HCT116 (cell line): ENCODE measurements around the gene OIT3. TPM values are rescaled to one million over a fixed set of nuclear protein-coding genes. Genes with fewer than 3 reads are reported as not detected.

Source experiments
- ATAC-seq: fragments of 200-7000 bp; cut with Tn5 transposase; 2 replicates; pipeline ENCODE4 v1.9.1; 2020; ENCODE audit warnings: mild to moderate bottlenecking, moderate library complexity
- BruUV-seq: library from RNA; stranded (reverse); fragments of 400-500 nt; replicated peaks from 2 replicates; lab custom pipeline; 2021; lab: Mats Ljungman, UMichigan
- CTCF ChIA-PET: fragments of 300-600 bp; sonication (Branson Sonifier 250); formaldehyde crosslinking; loops from one replicate; lab custom pipeline; 2021; ENCODE audit warnings: antibody characterized with exemption; lab: Charles Lee
- POLR2A ChIA-PET: fragments of 300-600, 350-600 bp; sonication (Branson Sonifier 250); formaldehyde crosslinking; loops from one replicate; lab custom pipeline; 2021; ENCODE audit warnings: antibody characterized with exemption; lab: Charles Lee
- RAD21 ChIA-PET, 2 experiments: fragments of 300-600 bp; sonication (Branson Sonifier 250); formaldehyde crosslinking; loops; one replicate each; lab custom pipeline; 2023; ENCODE audit warnings: low total read pairs in 2 of 2; ENCODE audit not compliant: uncharacterized antibody in 2 of 2, unreplicated experiment in 2 of 2, low non-redundant PET in 1 of 2; lab: Charles Lee
- DNase-seq: peaks from one replicate; pipeline ENCODE4 v3.0.0-alpha.2; 2010; ENCODE audit warnings: low read depth, low spot score
- H2AFZ ChIP-seq: fragments of 200-600 bp; shearing (Covaris generic), sonication (generic); 2 replicates; pipeline ENCODE4 v1.6.1; 2017; ENCODE audit warnings: low read depth, mixed run types, mixed read lengths, antibody characterized with exemption, low read length; ENCODE audit not compliant: poor library complexity, severe bottlenecking
- H3K27ac ChIP-seq: 2 replicates; pipeline ENCODE4 v1.5.1; 2012; ENCODE audit warnings: low read depth, low read length
- H3K27me3 ChIP-seq: fragments of 200-600 bp; sonication (generic); 2 replicates; pipeline ENCODE4 v1.6.1; 2016; ENCODE audit warnings: mixed run types, low read length, mixed read lengths; ENCODE audit not compliant: insufficient read depth
- H3K36me3 ChIP-seq, 2 experiments: fragments of 200-500 bp in 1 of 2; fragments of 200-600 bp in 1 of 2; sonication (Bioruptor generic) in 1 of 2; sonication (generic) in 1 of 2; 2 replicates each; pipeline versions ENCODE4 v1.5.1 to v1.6.1; 2014 to 2016; ENCODE audit warnings: low read length in 2 of 2, inconsistent platforms in 1 of 2, mixed read lengths in 1 of 2, mixed run types in 1 of 2; ENCODE audit not compliant: insufficient read depth in 2 of 2, control insufficient read depth in 1 of 2
- H3K4me1 ChIP-seq, 2 experiments: fragments of 200-600 bp in 1 of 2; sonication (generic) in 1 of 2; 2 replicates each; pipeline versions ENCODE4 v1.5.1 to v1.6.1; 2012 to 2017; ENCODE audit warnings: low read length in 2 of 2, inconsistent platforms in 1 of 2, mild to moderate bottlenecking in 1 of 2, mixed read lengths in 1 of 2, mixed run types in 1 of 2, moderate library complexity in 1 of 2; ENCODE audit not compliant: insufficient read depth in 2 of 2, control insufficient read depth in 1 of 2
- H3K4me2 ChIP-seq: fragments of 200-600 bp; sonication (generic); 2 replicates; pipeline ENCODE4 v1.6.1; 2017; ENCODE audit warnings: mixed run types, low read length, mixed read lengths
- H3K4me3 ChIP-seq, 2 experiments: fragments of 200-600 bp in 1 of 2; sonication (generic) in 1 of 2; replicated peaks in 1 of 2; 2 replicates each; pipeline ENCODE4 v1.5.1; 2011 to 2016; ENCODE audit warnings: low read length in 2 of 2, control low read depth in 1 of 2, low read depth in 1 of 2, mild to moderate bottlenecking in 1 of 2, mixed read lengths in 1 of 2, mixed run types in 1 of 2
- H3K79me2 ChIP-seq: fragments of 200-600 bp; sonication (generic); 2 replicates; pipeline ENCODE4 v1.6.1; 2017; ENCODE audit warnings: mild to moderate bottlenecking, mixed run types, low read length, moderate library complexity, mixed read lengths; ENCODE audit not compliant: insufficient read depth
- H3K9ac ChIP-seq: fragments of 200-600 bp; sonication (generic); 2 replicates; pipeline ENCODE4 v1.6.1; 2016; ENCODE audit warnings: low read length, mixed read lengths
- H3K9me2 ChIP-seq: fragments of 200-600 bp; sonication (generic), shearing (Covaris generic); 2 replicates; pipeline ENCODE4 v1.6.1; 2017; ENCODE audit warnings: mixed run types, mild to moderate bottlenecking, moderate library complexity; ENCODE audit not compliant: insufficient read depth
- H3K9me3 ChIP-seq, 2 experiments: fragments of 200-500 bp in 1 of 2; fragments of 200-600 bp in 1 of 2; sonication (Bioruptor generic) in 1 of 2; sonication (generic) in 1 of 2; 2 replicates each; pipeline ENCODE4 v1.6.1; 2014 to 2017; ENCODE audit warnings: low read length in 2 of 2, mixed read lengths in 2 of 2, inconsistent platforms in 1 of 2, low read depth in 1 of 2, mild to moderate bottlenecking in 1 of 2, mixed run types in 1 of 2, moderate library complexity in 1 of 2; ENCODE audit not compliant: control insufficient read depth in 1 of 2, insufficient read depth in 1 of 2
- H4K20me1 ChIP-seq: fragments of 200-600 bp; sonication (generic), shearing (Covaris generic); 2 replicates; pipeline ENCODE4 v1.6.1; 2017; ENCODE audit warnings: mixed run types, mild to moderate bottlenecking, moderate library complexity; ENCODE audit not compliant: insufficient read depth
- CEBPB ChIP-seq: IDR thresholded peaks from 2 replicates; pipeline ENCODE4 v1.6.1; 2012; ENCODE audit warnings: low read depth
- CTCF ChIP-seq, 3 experiments: fragments of 200-600 bp in 1 of 3; sonication (generic) in 1 of 3; IDR thresholded peaks in 2 of 3; conservative IDR thresholded peaks in 1 of 3; 2 replicates each; pipeline ENCODE4 v1.5.1; 2012 to 2017; ENCODE audit warnings: low read depth in 2 of 3, low read length in 2 of 3, antibody characterized with exemption in 1 of 3, borderline replicate concordance in 1 of 3, control low read depth in 1 of 3, mild to moderate bottlenecking in 1 of 3, mixed read lengths in 1 of 3, mixed run types in 1 of 3, moderate library complexity in 1 of 3; ENCODE audit not compliant: insufficient read depth in 1 of 3
- EGR1 ChIP-seq: IDR thresholded peaks from 2 replicates; pipeline ENCODE4 v1.6.1; 2012; ENCODE audit warnings: low read depth
- ELF1 ChIP-seq: IDR thresholded peaks from 2 replicates; pipeline ENCODE4 v1.6.1; 2012; ENCODE audit warnings: low read depth, borderline replicate concordance
- FOSL1 ChIP-seq: IDR thresholded peaks from 2 replicates; pipeline ENCODE4 v1.6.1; 2012; ENCODE audit warnings: low read depth
- JUND ChIP-seq: IDR thresholded peaks from 2 replicates; pipeline ENCODE4 v1.6.1; 2012
- POLR2AphosphoS5 ChIP-seq: IDR thresholded peaks from 2 replicates; pipeline ENCODE4 v1.6.1; 2011; ENCODE audit warnings: mild to moderate bottlenecking, low read depth, low read length, moderate library complexity
- SIN3A ChIP-seq: IDR thresholded peaks from 2 replicates; pipeline ENCODE4 v1.6.1; 2012; ENCODE audit warnings: low read depth
- SP1 ChIP-seq: IDR thresholded peaks from 2 replicates; pipeline ENCODE4 v1.6.1; 2012; ENCODE audit warnings: low read depth
- SRF ChIP-seq: IDR thresholded peaks from 2 replicates; pipeline ENCODE4 v1.6.1; 2012; ENCODE audit warnings: low read depth
- TCF7L2 ChIP-seq: IDR thresholded peaks from 2 replicates; pipeline ENCODE4 v1.7.0; 2011; ENCODE audit warnings: borderline replicate concordance, inconsistent platforms; ENCODE audit not compliant: insufficient read depth, insufficient read length; ENCODE audit errors: extremely low read depth
- YY1 ChIP-seq: IDR thresholded peaks from 2 replicates; pipeline ENCODE4 v1.6.1; 2011; ENCODE audit warnings: low read length, low read depth, moderate library complexity, mild to moderate bottlenecking; ENCODE audit not compliant: insufficient replicate concordance; ENCODE audit errors: extremely low read depth
- ZFX ChIP-seq: fragments of 450-650 bp; IDR thresholded peaks from 2 replicates; pipeline ENCODE4 v1.6.1; 2017
- ZNF274 ChIP-seq: fragments of 200-500 bp; sonication (Bioruptor generic); IDR thresholded peaks from 2 replicates; pipeline ENCODE4 v1.6.1; 2014; ENCODE audit warnings: mild to moderate bottlenecking, low read depth, low read length, inconsistent platforms
- intact Hi-C: fragments of 100-400 bp; cut with micrococcal nuclease; formaldehyde crosslinking; loops from 2 replicates; pipeline ENCODE4 v1.10.0; 2022
- total RNA-seq: library from RNA; stranded (reverse); gene quantifications from one replicate; pipeline ENCODE4 v1.2.1, GENCODE V29; 2021; ENCODE audit not compliant: unreplicated experiment

OIT3 gene
- total RNA-seq, 1 experiment from 2014 or later, result not detected

GRCh38 chr10:72855129-72855528, 38.4 kb upstream of the OIT3 start:
- DNase-seq, result no peak
- POLR2A ChIA-PET, result no interaction called here
- Histone ChIP-seq H3K9me3 (no peaks in the 10 kb centered on the region), H3K4me1 (no peaks in the 10 kb centered on the region), H3K9ac (no peak overlapping the region), H4K20me1 (no peaks in the 10 kb centered on the region), H3K36me3 (no peaks in the 10 kb centered on the region), H3K9me2 (no peaks in the 10 kb centered on the region), H3K4me2 (no peak overlapping the region), H3K27ac (no peak overlapping the region), H3K27me3 (no peaks in the 10 kb centered on the region), H3K79me2 (no peaks in the 10 kb centered on the region), H2AFZ (no peak overlapping the region), H3K4me3 (no peak overlapping the region)
- no peak for ATAC-seq
- no TSS peak for BruUV-seq
- RAD21 ChIA-PET, result no interaction called here
- intact Hi-C loops, result no loop called here
- CTCF ChIA-PET, result no interaction called here
- TF ChIP-seq JUND (no peak), ELF1 (no peak), ZFX (no peak), EGR1 (no peak), YY1 (no peak), SP1 (no peak), SIN3A (no peak), CTCF (IDR thresholded peaks at IDR 0.05 in 2 of 3, conservative IDR thresholded peaks at IDR 0.05 in 1 of 3; ENCODE audit: borderline replicate concordance in 1 of 3, insufficient read depth in 1 of 3, low read depth in 2 of 3, low read length in 2 of 3) (no peak), CEBPB (no peak), SRF (no peak), POLR2AphosphoS5 (no peak), ZNF274 (no peak), FOSL1 (no peak), TCF7L2 (no peak)
